Gastroesophageal sphincter (tissue), 4 donors: ENCODE results near the gene SLC25A31. TPM values are rescaled to one million over a fixed set of nuclear protein-coding genes. Genes with fewer than 3 reads are reported as not detected.
A peak's percentile ranks its signal among the peaks of the same experiment; 100 is the strongest.

Experiments used
- ATAC-seq: fragments of 150-250 bp; one replicate; pipeline ENCODE4 v1.9.1; 2016; ENCODE audit warnings: mild to moderate bottlenecking, moderate library complexity
- H3K27ac ChIP-seq, 4 donors: fragments of 200-600 bp; sonication (generic) in 3 of 4; 1 replicate in 3 of 4; 2 replicates in 1 of 4; pipeline ENCODE4 v1.5.1; 2016 to 2019
- H3K27me3 ChIP-seq: fragments of 200-600 bp; sonication (generic); one replicate; pipeline ENCODE4 v1.5.1; 2019
- H3K36me3 ChIP-seq, 2 donors: fragments of 200-600 bp; sonication (generic); one replicate each; pipeline ENCODE4 v1.5.1; 2019; ENCODE audit warnings: control low read depth in 1 of 2
- H3K4me1 ChIP-seq, 3 donors: fragments of 200-600 bp; sonication (generic); 1 replicate in 2 of 3; 2 replicates in 1 of 3; pipeline ENCODE4 v1.5.1; 2016 to 2019; ENCODE audit warnings: control low read depth in 2 of 3
- H3K4me3 ChIP-seq, 2 donors: fragments of 200-600 bp; sonication (generic); one replicate each; pipeline ENCODE4 v1.5.1; 2019; ENCODE audit warnings: mild to moderate bottlenecking in 1 of 2, moderate library complexity in 1 of 2
- H3K9me3 ChIP-seq, 3 donors: fragments of 200-600 bp; sonication (generic); one replicate each; pipeline ENCODE4 v1.5.1; 2017 to 2019; ENCODE audit warnings: control low read depth in 2 of 3
- EP300 ChIP-seq: sonication (generic); formaldehyde crosslinking; IDR thresholded peaks from one replicate; pipeline ENCODE4 v1.6.1; 2017; ENCODE audit warnings: antibody characterized with exemption, mild to moderate bottlenecking
- POLR2A ChIP-seq, 2 donors: fragments of 450-650 bp; IDR thresholded peaks; one replicate each; pipeline ENCODE4 v1.6.1; 2017; ENCODE audit warnings: antibody characterized with exemption in 2 of 2, mild to moderate bottlenecking in 2 of 2, moderate library complexity in 1 of 2
- POLR2AphosphoS5 ChIP-seq: sonication (generic); formaldehyde crosslinking; IDR thresholded peaks from one replicate; pipeline ENCODE4 v1.6.1; 2017; ENCODE audit warnings: antibody characterized with exemption
- WGBS, 2 donors: methylation state at CpG; one replicate each; pipeline ENCODE4 v1.1.5; 2018; ENCODE audit warnings: low coverage in 1 of 2; 5-methylcytosine and 5-hydroxymethylcytosine counted together
- total RNA-seq, 4 donors: library from RNA; depleted of rRNA; stranded (reverse); fragments of >200 nt; gene quantifications; one replicate each; pipeline ENCODE4 v1.1.0, GENCODE V29; 2016
- TF ChIP-seq, protein P1 (sequence below), 4 experiments: fragments of 200-600 bp in 2 of 4; fragments of 450-650 bp in 2 of 4; sonication (generic) in 1 of 4; IDR thresholded peaks; one replicate each; pipeline ENCODE4 v1.5.1; 2017 to 2019; ENCODE audit warnings: antibody characterized with exemption in 4 of 4, mild to moderate bottlenecking in 2 of 4, moderate library complexity in 2 of 4

Gene SLC25A31
- total RNA-seq, 4 donors from 2014 or later, result not detected

DNA sequence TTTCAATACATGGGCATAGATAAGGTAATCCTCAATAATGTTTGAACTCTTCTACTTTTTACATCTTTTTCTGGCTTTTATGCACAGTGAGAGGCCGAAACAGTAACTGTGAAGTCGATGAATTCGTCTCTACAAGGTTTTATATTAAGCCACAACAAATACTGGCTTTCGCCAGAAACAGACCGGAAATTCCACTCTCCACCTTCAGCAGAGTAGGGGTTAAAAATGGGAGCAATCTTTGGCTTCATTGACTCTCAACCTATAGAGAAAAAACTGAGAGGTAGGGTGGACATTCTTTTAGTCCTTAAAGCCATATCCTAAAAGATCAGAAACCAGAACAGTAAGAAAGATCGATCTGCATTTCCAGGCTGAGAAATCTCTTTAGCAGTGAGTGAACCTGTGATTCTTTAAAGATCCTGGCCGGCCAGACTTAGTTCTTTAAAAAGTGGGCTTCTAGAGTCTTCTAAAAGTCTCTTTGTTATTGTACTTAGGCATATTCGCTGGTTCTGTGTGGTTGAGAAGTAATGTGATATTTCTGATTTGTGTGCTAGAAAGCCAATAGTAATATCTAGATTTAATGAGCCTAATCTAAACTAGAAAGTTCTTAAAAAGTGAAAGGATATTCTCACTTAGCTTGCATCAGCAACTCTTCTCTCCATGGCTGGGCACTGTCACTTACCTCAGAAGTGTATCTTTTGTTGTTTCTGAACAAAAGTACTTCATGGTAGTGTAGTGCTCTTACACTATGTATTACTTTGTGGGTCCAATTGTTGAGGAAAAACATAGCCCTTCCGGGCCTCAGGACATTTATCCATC is 54.0 kb downstream of the SLC25A31 start:
- ATAC-seq, result no peak
- peak overlapping the region in 1 of 2 donors; percentile 22 for H3K4me3 ChIP-seq
- no peaks in the 10 kb centered on the region for H3K27me3 ChIP-seq
- peaks cover 0 to 23% (median 0%) of the 10 kb centered on the region in 3 donors for H3K4me1 ChIP-seq
- WGBS, 2 donors, result 59 to 76% methylated on average over 9 of the region's 9 CpGs
- TF ChIP-seq, protein P1, sequence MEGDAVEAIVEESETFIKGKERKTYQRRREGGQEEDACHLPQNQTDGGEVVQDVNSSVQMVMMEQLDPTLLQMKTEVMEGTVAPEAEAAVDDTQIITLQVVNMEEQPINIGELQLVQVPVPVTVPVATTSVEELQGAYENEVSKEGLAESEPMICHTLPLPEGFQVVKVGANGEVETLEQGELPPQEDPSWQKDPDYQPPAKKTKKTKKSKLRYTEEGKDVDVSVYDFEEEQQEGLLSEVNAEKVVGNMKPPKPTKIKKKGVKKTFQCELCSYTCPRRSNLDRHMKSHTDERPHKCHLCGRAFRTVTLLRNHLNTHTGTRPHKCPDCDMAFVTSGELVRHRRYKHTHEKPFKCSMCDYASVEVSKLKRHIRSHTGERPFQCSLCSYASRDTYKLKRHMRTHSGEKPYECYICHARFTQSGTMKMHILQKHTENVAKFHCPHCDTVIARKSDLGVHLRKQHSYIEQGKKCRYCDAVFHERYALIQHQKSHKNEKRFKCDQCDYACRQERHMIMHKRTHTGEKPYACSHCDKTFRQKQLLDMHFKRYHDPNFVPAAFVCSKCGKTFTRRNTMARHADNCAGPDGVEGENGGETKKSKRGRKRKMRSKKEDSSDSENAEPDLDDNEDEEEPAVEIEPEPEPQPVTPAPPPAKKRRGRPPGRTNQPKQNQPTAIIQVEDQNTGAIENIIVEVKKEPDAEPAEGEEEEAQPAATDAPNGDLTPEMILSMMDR (IDR thresholded peaks at IDR 0.05), result no peak
- TF ChIP-seq EP300, result no peak
- no peak for TF ChIP-seq POLR2AphosphoS5
- no peak for TF ChIP-seq POLR2A (IDR thresholded peaks at IDR 0.05)
- no peaks in the 10 kb centered on the region for H3K36me3 ChIP-seq
- H3K9me3 ChIP-seq, result no peaks in the 10 kb centered on the region
- H3K27ac ChIP-seq, result peak overlapping the region in 3 of 4 donors; percentile 39 to 85 (median 85)

DNA sequence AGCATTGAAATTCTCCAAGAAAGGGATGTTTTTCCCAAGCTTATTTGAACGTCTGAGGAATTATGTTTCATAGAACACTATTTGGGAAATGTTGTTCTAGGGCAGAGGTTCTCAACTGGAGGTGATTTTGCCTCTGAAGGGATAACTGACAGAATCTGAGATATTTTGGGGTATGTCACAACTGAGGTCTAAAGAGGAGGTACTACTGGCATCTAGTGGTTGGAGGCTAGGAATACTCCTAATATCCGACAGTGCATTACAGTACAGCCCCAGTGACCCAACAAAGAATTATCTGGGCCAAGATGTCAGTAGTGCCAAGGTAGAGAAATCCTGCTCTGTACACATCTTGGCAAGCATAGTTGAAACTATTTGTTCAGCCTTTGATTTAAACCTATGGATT is 58.3 kb downstream of the SLC25A31 start:
- 81 to 85% methylated on average over 2 of the region's 2 CpGs for WGBS, 2 donors
- no peak overlapping the region for H3K27ac ChIP-seq
- no peaks in the 10 kb centered on the region for H3K27me3 ChIP-seq
- no peaks in the 10 kb centered on the region for H3K36me3 ChIP-seq
- no peak for ATAC-seq
- H3K4me1 ChIP-seq, result peaks cover 0 to 13% (median 0%) of the 10 kb centered on the region in 3 donors
- TF ChIP-seq, protein P1 (IDR thresholded peaks at IDR 0.05), result peak in 1 of 4 experiments; percentile 20
- no peak for TF ChIP-seq POLR2A (IDR thresholded peaks at IDR 0.05)
- no peak for TF ChIP-seq EP300
- no peaks in the 10 kb centered on the region for H3K9me3 ChIP-seq
- H3K4me3 ChIP-seq, result no peak overlapping the region

- 78 to 92% methylated on average over 1 of the region's 1 CpG for WGBS, 2 donors
- ATAC-seq, result no peak
Measured at GRCh38 chr4:127791391-127791790, 61.2 kb downstream of the SLC25A31 start.

DNA sequence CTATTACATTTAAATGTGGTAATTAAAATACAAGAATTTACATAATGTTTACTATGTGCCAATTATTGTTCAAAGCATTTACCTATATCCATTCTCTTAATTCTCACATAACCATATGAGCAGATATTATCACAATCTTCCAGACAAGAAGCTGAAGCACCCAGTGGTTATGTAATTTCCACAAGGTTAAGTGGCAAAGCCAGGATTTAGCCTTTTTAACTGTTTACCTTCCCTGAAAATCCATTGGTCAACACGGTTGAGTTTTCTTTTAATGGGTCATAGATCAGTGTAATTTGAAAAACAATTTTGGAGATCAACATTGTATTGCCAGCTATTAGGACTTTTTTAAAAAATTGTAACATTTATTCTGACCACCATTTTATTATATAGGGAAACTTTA is 63.3 kb downstream of the SLC25A31 start:
- ATAC-seq, result no peak
- H3K36me3 ChIP-seq, result no peaks in the 10 kb centered on the region
- H3K27me3 ChIP-seq, result no peaks in the 10 kb centered on the region
- H3K9me3 ChIP-seq, result no peaks in the 10 kb centered on the region
- H3K4me1 ChIP-seq, result no peaks in the 10 kb centered on the region
- no peak overlapping the region for H3K4me3 ChIP-seq
- 69 to 71% methylated on average over 1 of the region's 1 CpG for WGBS, 2 donors
- no peak overlapping the region for H3K27ac ChIP-seq
- no peak for TF ChIP-seq POLR2AphosphoS5
- TF ChIP-seq POLR2A (IDR thresholded peaks at IDR 0.05), result no peak
- TF ChIP-seq, protein P1 (IDR thresholded peaks at IDR 0.05), result no peak
- TF ChIP-seq EP300, result no peak

More at GRCh38 chr4:127791391-127791790, 61.2 kb downstream of the SLC25A31 start:
- no peaks in the 10 kb centered on the region for H3K9me3 ChIP-seq
- H3K36me3 ChIP-seq, result no peaks in the 10 kb centered on the region
- H3K4me1 ChIP-seq, result no peaks in the 10 kb centered on the region
- no peak overlapping the region for H3K4me3 ChIP-seq
- TF ChIP-seq EP300 (no peak), POLR2A (IDR thresholded peaks at IDR 0.05) (no peak), POLR2AphosphoS5 (no peak)
- TF ChIP-seq, protein P1 (IDR thresholded peaks at IDR 0.05), result no peak
- no peak overlapping the region for H3K27ac ChIP-seq
- no peaks in the 10 kb centered on the region for H3K27me3 ChIP-seq

GRCh38 chr4:127799711-127800110 is 69.5 kb downstream of the SLC25A31 start:
- Histone ChIP-seq H3K36me3 (peaks cover 0 to 30% of the 10 kb centered on the region in 2 donors), H3K27me3 (no peaks in the 10 kb centered on the region), H3K27ac (no peak overlapping the region), H3K9me3 (no peaks in the 10 kb centered on the region), H3K4me3 (no peak overlapping the region), H3K4me1 (no peaks in the 10 kb centered on the region)
- no peak for ATAC-seq
- TF ChIP-seq EP300 (no peak), POLR2A (IDR thresholded peaks at IDR 0.05) (no peak), POLR2AphosphoS5 (no peak)
- TF ChIP-seq, protein P1 (IDR thresholded peaks at IDR 0.05), result no peak
